H7 (cell line): ENCODE results near the gene DSP. TPM values are rescaled to one million over a fixed set of nuclear protein-coding genes. Genes with fewer than 3 reads are reported as not detected.

Source experiments
- DNase-seq: peaks from one replicate; pipeline ENCODE4 v3.0.0; 2012
- H3K27me3 ChIP-seq: 2 replicates; pipeline ENCODE4 v1.6.0; 2011; ENCODE audit warnings: mild to moderate bottlenecking, low read length; ENCODE audit not compliant: control insufficient read depth, insufficient read depth
- H3K36me3 ChIP-seq: replicated peaks from 2 replicates; pipeline ENCODE4 v1.5.1; 2011; ENCODE audit warnings: low read length; ENCODE audit not compliant: control insufficient read depth, insufficient read depth
- H3K4me3 ChIP-seq: 2 replicates; pipeline ENCODE4 v1.5.1; 2011; ENCODE audit warnings: low read depth, mild to moderate bottlenecking, control low read depth, low read length, moderate library complexity; ENCODE audit not compliant: insufficient read depth
- total RNA-seq: library from RNA; depleted of rRNA; stranded (reverse); fragments of >200 nt; shearing (Covaris generic); gene quantifications from 2 replicates; pipeline ENCODE4 v1.2.3, GENCODE V29; 2014

DSP gene
- total RNA-seq, 1 experiment from 2014 or later: 33.9 TPM

DNA sequence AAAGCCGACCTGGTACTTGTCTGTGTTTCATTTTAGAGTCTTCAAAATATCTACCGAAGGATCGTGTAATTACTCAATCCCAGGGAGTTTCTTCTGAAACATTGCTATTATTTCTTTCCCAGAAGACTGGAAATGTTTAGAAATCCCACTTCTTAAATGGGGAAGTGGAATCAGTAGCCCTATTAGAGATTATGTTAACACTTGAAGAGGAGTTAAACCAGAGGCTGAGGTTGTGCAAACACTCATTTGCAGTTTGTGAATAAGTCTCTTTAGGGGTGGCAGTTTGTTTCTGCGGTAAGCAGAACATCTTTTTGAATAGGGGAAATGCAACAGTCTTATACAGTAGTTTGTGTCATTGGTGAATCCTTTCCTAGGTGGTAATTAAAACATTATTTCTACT, 21.3 kb downstream of the DSP start:
- H3K36me3 ChIP-seq: peaks cover 9% of the 10 kb centered on the region
- DNase-seq: no peak
- H3K27me3 ChIP-seq: no peaks in the 10 kb centered on the region
- H3K4me3 ChIP-seq: no peak overlapping the region

DNA sequence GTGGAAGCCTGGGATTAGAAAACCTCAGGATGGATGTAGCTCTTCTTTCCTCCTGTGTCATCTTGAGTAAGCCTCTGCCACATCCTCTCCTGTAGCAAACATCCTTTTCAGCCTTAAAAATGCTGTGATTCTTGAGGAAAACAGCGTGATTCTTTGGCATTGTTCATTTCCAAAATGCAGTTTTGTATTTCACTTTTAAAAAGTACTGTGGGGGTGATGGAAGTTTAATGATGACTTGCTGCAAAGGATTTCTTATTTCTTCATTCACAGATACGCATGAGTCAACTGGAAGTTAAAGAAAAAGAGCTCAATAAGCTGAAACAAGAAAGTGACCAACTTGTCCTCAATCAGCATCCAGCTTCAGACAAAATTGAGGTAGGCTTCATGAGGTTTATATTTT, 24.6 kb downstream of the DSP start:
- no peaks in the 10 kb centered on the region for H3K27me3 ChIP-seq
- H3K4me3 ChIP-seq: no peak overlapping the region
- H3K36me3 ChIP-seq: peaks cover 27% of the 10 kb centered on the region
- no peak for DNase-seq

DNA sequence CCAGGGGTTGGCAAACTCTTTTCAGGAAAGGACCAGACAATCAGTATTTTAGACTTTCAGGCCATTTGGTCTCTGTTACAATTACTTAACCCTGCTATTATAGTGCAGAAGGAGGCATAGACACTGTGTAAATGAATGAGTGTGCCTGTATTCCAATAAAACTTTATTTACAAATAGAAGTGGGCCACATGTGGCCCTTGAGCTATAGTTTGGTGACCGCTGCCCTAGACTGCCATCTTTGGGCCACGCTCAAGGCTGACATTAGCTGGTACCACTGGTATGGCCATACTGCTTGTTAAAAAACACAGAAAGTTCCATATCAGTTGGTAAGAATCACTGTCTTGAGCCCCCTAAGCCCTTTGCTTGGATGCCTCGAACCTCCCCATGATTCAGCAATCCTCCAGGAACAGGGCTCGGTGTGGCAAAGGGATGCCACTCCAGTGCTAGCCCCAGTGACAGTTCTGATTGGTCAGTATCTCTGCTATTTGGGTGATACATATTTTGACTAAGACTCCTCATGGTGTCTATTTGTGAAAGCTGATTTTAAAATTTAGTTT, 25.2 kb downstream of the DSP start:
- DNase-seq: no peak
- peaks cover 24% of the 10 kb centered on the region for H3K36me3 ChIP-seq
- no peaks in the 10 kb centered on the region for H3K27me3 ChIP-seq
- no peak overlapping the region for H3K4me3 ChIP-seq

DNA sequence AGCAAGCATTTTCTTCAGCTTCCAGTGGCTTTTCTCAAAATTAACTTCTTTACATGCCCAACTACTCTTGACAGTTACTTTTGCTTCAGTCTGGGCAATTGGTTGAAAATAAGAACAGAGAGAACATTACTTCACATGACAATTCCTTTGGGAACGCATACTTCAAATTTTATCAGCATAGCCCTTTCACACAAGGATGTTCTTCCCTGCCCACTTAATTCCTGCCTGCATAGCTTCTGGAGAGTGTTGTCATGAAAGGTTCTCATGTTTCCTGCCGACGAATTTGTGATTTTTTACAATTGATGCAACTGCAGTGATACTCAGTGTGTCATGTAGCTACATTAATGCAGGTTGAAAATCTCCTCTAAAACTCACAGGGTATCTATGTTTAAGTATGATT, 26.6 kb downstream of the DSP start:
- Histone ChIP-seq H3K27me3 (no peaks in the 10 kb centered on the region), H3K4me3 (no peak overlapping the region), H3K36me3 (peaks cover 29% of the 10 kb centered on the region)
- DNase-seq: no peak

DNA sequence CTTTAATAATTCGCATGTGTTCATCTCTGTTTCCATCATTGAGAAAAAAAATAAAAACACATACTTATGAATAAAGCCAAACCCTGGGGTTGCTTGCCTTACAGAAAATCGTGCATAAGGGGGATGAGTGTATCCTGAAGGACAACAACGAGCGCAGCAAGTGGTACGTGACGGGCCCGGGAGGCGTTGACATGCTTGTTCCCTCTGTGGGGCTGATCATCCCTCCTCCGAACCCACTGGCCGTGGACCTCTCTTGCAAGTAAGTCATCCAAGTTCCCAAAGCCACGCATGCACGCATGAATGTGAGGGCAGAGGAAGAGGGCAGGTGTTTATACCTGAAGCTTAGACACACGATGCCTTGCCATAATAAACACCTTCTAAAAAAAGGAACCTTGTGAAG, 27.6 kb downstream of the DSP start:
- peaks cover 28% of the 10 kb centered on the region for H3K36me3 ChIP-seq
- no peaks in the 10 kb centered on the region for H3K27me3 ChIP-seq
- DNase-seq: no peak
- H3K4me3 ChIP-seq: no peak overlapping the region

DNA sequence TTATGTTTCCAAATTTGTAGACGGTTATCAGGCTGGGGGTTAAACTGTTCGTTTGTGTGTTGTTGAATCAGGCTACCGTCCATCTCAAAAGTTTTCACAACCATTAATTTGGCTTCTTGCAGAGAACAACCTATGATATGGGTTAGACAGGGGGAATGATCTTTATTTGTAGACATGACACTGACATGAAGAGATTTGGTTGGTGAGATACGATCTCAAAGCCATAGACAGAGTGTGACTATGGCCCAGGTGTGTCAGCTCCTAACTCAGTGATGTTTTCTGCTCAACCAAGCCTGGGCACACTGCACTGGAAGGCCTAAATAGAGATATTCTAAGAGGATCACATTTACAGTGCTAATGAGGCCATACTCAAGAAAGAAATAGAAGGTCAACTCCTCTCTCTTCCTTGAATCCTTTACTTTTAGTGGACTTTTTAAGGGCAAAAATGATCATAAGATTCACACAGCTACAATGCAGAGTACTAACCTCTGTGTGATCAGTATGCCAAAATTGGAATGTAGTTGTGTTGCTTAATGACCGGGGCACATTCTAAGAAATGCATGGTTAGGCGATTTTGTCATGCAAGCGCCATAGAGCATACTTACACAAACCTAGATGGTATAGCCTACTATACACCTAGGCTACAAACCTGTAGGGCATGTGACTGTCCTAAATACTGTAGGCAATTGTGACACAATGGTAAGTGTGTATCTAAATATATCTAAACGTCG, 30.9 kb downstream of the DSP start:
- H3K36me3 ChIP-seq: peaks cover 29% of the 10 kb centered on the region
- no peak for DNase-seq
- H3K27me3 ChIP-seq: no peaks in the 10 kb centered on the region
- no peak overlapping the region for H3K4me3 ChIP-seq

DNA sequence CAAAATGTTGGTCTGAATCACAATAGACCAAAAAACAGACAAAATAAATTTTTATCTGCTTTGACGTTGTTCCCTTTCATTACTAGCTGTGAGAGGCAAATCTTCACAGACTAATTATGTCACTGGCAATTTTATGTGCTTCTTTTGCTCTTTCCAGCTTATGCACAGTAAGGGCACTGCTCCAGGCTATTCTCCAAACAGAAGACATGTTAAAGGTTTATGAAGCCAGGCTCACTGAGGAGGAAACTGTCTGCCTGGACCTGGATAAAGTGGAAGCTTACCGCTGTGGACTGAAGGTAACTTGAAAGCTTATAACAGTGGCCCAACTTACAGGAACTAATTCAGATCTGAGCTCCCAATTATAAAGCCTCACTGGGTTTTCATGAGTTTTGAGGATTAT, 33.0 kb downstream of the DSP start:
- Histone ChIP-seq H3K27me3 (no peaks in the 10 kb centered on the region), H3K4me3 (no peak overlapping the region), H3K36me3 (peaks cover 15% of the 10 kb centered on the region)
- no peak for DNase-seq

DNA sequence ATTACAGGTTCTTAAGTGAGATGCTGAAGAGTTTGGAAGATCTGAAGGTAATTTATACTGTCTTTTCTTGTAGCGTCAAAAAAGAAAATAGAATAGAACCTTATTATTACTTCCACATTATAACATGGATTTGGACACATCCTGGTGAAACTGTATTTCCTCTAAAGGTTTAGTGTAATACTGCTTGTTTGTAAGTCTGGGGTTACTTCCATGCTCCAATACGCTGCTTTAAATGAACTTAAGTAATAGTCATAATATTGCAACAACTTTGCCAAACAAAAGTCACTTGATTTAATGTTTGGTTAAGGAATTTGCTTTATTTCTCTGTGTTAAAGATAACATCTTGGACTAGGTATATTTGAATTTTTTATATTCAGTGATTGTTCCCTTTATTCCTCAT, 37.0 kb downstream of the DSP start:
- no peaks in the 10 kb centered on the region for H3K27me3 ChIP-seq
- peaks cover 15% of the 10 kb centered on the region for H3K36me3 ChIP-seq
- no peak overlapping the region for H3K4me3 ChIP-seq
- DNase-seq: no peak

DNA sequence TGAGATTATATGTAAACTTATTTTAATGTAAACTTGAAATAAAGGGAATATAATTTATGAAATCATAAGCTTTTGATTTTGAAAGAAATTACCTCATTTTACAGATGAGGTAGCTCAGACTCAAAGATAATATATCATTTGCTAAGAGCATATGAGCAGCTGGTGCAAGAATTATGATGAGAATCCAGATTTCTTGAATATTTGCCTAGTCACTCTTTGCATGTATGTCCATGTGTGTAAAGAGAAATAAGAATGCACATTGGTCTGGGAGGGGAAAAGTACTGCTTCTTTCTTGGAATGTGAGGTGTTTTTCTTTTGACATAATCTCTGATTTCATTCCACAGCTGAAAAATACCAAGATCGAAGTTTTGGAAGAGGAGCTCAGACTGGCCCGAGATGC, 37.5 kb downstream of the DSP start:
- no peak for DNase-seq
- H3K36me3 ChIP-seq: peaks cover 17% of the 10 kb centered on the region

DNA sequence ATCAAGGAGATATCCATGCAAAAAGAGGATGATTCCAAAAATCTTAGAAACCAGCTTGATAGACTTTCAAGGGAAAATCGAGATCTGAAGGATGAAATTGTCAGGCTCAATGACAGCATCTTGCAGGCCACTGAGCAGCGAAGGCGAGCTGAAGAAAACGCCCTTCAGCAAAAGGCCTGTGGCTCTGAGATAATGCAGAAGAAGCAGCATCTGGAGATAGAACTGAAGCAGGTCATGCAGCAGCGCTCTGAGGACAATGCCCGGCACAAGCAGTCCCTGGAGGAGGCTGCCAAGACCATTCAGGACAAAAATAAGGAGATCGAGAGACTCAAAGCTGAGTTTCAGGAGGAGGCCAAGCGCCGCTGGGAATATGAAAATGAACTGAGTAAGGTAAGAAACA, 38.4 kb downstream of the DSP start:
- DNase-seq: no peak
- H3K27me3 ChIP-seq: no peaks in the 10 kb centered on the region
- peaks cover 19% of the 10 kb centered on the region for H3K36me3 ChIP-seq

More for the DNA sequence above, 37.5 kb downstream of the DSP start:
- Histone ChIP-seq H3K27me3 (no peaks in the 10 kb centered on the region), H3K4me3 (no peak overlapping the region)

DNA sequence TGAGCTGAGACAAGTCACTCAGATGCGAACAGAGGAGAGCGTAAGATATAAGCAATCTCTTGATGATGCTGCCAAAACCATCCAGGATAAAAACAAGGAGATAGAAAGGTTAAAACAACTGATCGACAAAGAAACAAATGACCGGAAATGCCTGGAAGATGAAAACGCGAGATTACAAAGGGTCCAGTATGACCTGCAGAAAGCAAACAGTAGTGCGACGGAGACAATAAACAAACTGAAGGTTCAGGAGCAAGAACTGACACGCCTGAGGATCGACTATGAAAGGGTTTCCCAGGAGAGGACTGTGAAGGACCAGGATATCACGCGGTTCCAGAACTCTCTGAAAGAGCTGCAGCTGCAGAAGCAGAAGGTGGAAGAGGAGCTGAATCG, 39.1 kb downstream of the DSP start:
- no peaks in the 10 kb centered on the region for H3K27me3 ChIP-seq
- peaks cover 15% of the 10 kb centered on the region for H3K36me3 ChIP-seq
- no peak for DNase-seq
- no peak overlapping the region for H3K4me3 ChIP-seq

More for the DNA sequence above, 38.4 kb downstream of the DSP start:
- no peak overlapping the region for H3K4me3 ChIP-seq

DNA sequence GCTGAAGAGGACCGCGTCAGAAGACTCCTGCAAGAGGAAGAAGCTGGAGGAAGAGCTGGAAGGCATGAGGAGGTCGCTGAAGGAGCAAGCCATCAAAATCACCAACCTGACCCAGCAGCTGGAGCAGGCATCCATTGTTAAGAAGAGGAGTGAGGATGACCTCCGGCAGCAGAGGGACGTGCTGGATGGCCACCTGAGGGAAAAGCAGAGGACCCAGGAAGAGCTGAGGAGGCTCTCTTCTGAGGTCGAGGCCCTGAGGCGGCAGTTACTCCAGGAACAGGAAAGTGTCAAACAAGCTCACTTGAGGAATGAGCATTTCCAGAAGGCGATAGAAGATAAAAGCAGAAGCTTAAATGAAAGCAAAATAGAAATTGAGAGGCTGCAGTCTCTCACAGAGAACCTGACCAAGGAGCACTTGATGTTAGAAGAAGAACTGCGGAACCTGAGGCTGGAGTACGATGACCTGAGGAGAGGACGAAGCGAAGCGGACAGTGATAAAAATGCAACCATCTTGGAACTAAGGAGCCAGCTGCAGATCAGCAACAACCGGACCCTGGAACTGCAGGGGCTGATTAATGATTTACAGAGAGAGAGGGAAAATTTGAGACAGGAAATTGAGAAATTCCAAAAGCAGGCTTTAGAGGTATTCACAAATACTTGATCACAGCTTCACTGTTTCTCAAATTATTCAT, 39.6 kb downstream of the DSP start:
- peaks cover 14% of the 10 kb centered on the region for H3K36me3 ChIP-seq
- no peak for DNase-seq
- no peaks in the 10 kb centered on the region for H3K27me3 ChIP-seq
- H3K4me3 ChIP-seq: no peak overlapping the region

DNA sequence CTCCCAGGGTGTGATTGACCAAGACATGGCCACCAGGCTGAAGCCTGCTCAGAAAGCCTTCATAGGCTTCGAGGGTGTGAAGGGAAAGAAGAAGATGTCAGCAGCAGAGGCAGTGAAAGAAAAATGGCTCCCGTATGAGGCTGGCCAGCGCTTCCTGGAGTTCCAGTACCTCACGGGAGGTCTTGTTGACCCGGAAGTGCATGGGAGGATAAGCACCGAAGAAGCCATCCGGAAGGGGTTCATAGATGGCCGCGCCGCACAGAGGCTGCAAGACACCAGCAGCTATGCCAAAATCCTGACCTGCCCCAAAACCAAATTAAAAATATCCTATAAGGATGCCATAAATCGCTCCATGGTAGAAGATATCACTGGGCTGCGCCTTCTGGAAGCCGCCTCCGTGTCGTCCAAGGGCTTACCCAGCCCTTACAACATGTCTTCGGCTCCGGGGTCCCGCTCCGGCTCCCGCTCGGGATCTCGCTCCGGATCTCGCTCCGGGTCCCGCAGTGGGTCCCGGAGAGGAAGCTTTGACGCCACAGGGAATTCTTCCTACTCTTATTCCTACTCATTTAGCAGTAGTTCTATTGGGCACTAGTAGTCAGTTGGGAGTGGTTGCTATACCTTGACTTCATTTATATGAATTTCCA, 43.9 kb downstream of the DSP start:
- no peaks in the 10 kb centered on the region for H3K27me3 ChIP-seq
- no peak overlapping the region for H3K4me3 ChIP-seq
- peaks cover 12% of the 10 kb centered on the region for H3K36me3 ChIP-seq
- DNase-seq: no peak

DNA sequence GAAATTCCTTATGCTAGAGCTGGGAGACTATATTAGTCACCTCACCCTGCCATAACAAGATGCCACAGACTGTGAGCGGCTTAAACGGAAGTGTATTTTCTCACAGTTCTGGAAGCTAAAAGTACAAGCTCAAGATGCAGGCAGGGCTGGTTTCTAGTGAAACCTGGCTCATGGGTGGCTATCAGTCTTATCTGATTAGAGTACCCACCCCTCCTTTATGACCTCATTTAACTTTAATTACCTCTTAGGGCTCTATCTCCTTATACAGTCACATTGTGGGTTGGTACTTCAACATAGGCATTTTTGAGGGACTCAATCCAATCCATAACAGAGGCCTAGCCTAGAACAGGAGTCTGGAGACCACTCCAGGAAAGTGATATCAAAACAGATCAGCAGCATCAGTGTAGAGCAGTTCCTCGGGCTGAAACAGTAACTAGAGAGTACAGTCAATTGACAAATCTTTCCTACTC, 46.2 kb downstream of the DSP start:
- no peaks in the 10 kb centered on the region for H3K27me3 ChIP-seq
- H3K36me3 ChIP-seq: peaks cover 8% of the 10 kb centered on the region
- no peak for DNase-seq
- no peak overlapping the region for H3K4me3 ChIP-seq

DNA sequence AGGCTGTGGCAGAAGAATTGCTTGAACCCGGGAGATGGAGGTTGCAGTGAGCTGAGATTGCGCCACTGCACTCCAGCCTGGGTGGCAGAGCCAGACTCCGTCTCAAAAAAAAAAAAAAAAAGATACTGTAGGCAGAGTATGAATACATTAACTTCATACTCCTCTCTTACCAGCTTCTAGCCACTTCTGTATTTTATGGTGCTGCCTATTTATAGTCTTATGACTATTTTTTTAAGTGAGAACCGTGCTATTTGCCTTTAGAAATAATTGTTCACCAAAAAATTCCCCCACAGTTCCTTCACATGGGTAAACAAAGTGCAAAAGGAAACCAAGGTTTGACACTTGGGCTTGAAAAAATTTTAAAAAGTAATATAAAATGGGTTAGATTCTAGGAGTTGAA, 47.0 kb downstream of the DSP start:
- DNase-seq: no peak
- H3K4me3 ChIP-seq: no peak overlapping the region
- no peaks in the 10 kb centered on the region for H3K27me3 ChIP-seq
- peaks cover 4% of the 10 kb centered on the region for H3K36me3 ChIP-seq
